ENCODE results near the gene CPTP.

GRCh38 chr1:1282998-1283397, 41.6 kb upstream of the CPTP start:
- TF ChIP-seq REST (IDR thresholded peaks at IDR 0.05; ENCODE audit: borderline replicate concordance in 1 of 2, low read depth in 1 of 2, low read length in 2 of 2) = no peak
- no peak for TF ChIP-seq ZNF24 (IDR thresholded peaks at IDR 0.05)
- no peak for TF ChIP-seq EZH2 (conservative IDR thresholded peaks at IDR 0.05; ENCODE audit: low read depth, low read length)
- no peak for TF ChIP-seq RAD21 (CRISPR knock-in tag; IDR thresholded peaks at IDR 0.05)
- TF ChIP-seq ZNF878 (CRISPR knock-in tag; IDR thresholded peaks at IDR 0.05) = no peak
- no peak for TF ChIP-seq ZNF253 (CRISPR knock-in tag; IDR thresholded peaks at IDR 0.05; ENCODE audit: borderline replicate concordance)
